ENCODE results near the gene UMAD1.
A peak's percentile ranks its signal among the peaks of the same experiment; 100 is the strongest.

UMAD1 gene

DNA sequence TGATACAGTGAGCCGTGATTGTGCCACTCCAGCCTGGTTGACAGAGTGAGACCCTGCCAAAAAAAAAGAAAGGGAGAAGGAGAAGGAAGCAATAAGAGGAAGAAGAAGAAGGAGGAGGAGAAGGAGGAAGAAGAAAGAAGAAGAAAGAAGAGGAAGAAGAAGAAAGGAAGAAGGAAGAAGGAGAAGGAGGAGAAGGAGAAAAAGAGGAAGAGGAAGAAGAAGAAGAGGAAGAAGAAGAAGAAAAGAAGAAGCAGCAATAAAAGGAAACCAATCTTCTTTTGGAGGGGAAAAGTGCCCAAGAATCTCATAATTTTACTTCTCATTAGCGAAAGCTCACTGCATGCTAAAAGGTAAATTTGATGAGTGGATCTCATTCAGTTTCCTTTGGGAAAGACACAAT, 242.3 kb downstream of the UMAD1 start:
- Histone ChIP-seq H3K27ac (ENCODE audit: low read length) (no peak overlapping the region), H3K9ac (ENCODE audit: low read depth, low read length) (no peak overlapping the region)

DNA sequence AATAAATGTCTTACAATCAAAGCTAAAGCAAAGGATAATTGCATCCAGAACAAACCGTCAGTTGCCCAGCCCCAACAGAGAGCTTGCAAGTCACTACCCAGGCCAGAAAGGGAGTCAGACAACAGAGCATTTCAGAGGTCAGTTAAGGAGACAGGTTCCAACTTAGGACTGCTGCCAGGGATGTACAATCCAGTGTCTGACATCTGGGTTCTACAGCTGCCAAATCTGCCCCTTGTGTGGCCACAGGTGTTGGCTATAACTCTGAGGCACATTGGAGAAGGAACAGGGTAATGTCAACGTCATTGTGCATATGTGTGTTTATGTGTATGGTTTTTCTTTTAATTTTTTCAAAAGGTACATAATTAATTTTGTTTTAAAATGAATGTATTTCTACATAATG, 242.8 kb downstream of the UMAD1 start:
- no peak overlapping the region for H3K27ac ChIP-seq (ENCODE audit: low read length)
- H3K9me3 ChIP-seq (ENCODE audit: insufficient read depth, low read depth, low read length): no peaks in the 10 kb centered on the region
- no peak overlapping the region for H3K9ac ChIP-seq (ENCODE audit: low read depth, low read length)
- H3K4me3 ChIP-seq (ENCODE audit: low read length): no peak overlapping the region
- no peaks in the 10 kb centered on the region for H3K36me3 ChIP-seq (ENCODE audit: insufficient read depth, low read depth, low read length)
- H3K4me1 ChIP-seq (ENCODE audit: insufficient read depth, low read length): no peaks in the 10 kb centered on the region
- H3K27me3 ChIP-seq (ENCODE audit: insufficient read depth, low read length): no peaks in the 10 kb centered on the region

More for the DNA sequence above, 242.3 kb downstream of the UMAD1 start:
- Histone ChIP-seq H3K27me3 (ENCODE audit: insufficient read depth, low read length) (no peaks in the 10 kb centered on the region), H3K9me3 (ENCODE audit: insufficient read depth, low read depth, low read length) (no peaks in the 10 kb centered on the region), H3K36me3 (ENCODE audit: insufficient read depth, low read depth, low read length) (no peaks in the 10 kb centered on the region), H3K4me1 (ENCODE audit: insufficient read depth, low read length) (no peaks in the 10 kb centered on the region), H3K4me3 (ENCODE audit: low read length) (no peak overlapping the region)

DNA sequence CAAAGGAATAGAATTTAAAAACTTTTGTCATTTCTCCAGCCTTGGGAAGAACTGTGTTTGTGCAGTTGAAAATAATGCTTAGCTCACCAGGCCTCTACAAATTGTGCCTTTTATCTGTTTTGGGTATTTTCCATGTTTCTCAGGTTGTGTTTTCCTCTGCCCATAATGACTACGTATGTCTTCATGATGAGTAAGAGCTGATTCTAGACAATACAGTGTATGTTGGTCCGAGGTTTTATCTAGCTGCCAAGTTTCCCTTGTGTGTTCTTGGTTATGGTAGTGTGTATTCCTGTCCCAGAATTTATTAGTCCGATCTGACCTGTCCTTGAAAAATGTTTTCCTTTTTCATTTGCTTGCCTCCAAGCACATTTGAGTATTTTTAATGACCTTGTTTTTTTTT, 244.3 kb downstream of the UMAD1 start:
- Histone ChIP-seq H3K9ac (ENCODE audit: low read depth, low read length) (no peak overlapping the region), H3K9me3 (ENCODE audit: insufficient read depth, low read depth, low read length) (no peaks in the 10 kb centered on the region), H3K4me1 (ENCODE audit: insufficient read depth, low read length) (no peaks in the 10 kb centered on the region), H3K27ac (ENCODE audit: low read length) (no peak overlapping the region), H3K4me3 (ENCODE audit: low read length) (no peak overlapping the region), H3K27me3 (ENCODE audit: insufficient read depth, low read length) (no peaks in the 10 kb centered on the region), H3K36me3 (ENCODE audit: insufficient read depth, low read depth, low read length) (no peaks in the 10 kb centered on the region)

DNA sequence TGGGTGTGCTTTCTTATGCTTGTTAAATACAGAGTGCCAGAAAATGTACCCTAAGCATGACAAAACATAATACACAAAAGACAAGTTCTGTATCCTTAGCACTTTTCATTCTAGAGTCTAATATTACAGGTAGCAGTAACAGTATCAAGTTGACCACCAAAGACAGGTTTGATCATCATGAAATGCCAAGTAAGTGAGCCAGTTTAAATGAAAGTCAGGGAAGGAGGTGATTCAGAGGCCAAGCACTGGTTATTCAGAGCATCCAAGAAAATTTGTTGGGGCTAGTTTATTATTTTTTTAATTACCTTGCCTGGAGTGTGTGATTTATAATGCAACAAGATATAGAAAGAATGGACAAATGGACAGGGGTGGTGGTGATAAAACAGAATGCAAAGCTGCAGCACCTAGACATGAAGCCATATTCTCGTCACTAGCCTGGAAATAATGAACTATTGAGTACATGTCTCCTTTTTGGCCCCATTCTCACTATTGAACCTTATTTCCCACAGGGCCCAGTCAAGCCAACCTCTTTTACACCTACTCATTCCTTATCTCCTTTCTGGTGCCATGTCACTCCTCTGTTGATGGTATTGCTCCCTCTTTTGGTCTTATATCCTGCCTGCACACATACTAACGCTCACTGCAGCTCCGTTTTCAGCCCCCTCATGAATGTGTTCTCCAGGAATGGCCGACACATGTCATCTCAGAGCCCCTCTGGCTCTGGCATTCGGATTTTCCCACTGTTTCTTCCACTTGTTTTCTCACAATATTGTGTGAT, 249.4 kb downstream of the UMAD1 start:
- H3K36me3 ChIP-seq (ENCODE audit: insufficient read depth, low read depth, low read length): no peaks in the 10 kb centered on the region
- H3K9me3 ChIP-seq (ENCODE audit: insufficient read depth, low read depth, low read length): no peaks in the 10 kb centered on the region
- no peaks in the 10 kb centered on the region for H3K27me3 ChIP-seq (ENCODE audit: insufficient read depth, low read length)
- no peak overlapping the region for H3K27ac ChIP-seq (ENCODE audit: low read length)
- H3K9ac ChIP-seq (ENCODE audit: low read depth, low read length): no peak overlapping the region
- no peaks in the 10 kb centered on the region for H3K4me1 ChIP-seq (ENCODE audit: insufficient read depth, low read length)
- no peak overlapping the region for H3K4me3 ChIP-seq (ENCODE audit: low read length)

DNA sequence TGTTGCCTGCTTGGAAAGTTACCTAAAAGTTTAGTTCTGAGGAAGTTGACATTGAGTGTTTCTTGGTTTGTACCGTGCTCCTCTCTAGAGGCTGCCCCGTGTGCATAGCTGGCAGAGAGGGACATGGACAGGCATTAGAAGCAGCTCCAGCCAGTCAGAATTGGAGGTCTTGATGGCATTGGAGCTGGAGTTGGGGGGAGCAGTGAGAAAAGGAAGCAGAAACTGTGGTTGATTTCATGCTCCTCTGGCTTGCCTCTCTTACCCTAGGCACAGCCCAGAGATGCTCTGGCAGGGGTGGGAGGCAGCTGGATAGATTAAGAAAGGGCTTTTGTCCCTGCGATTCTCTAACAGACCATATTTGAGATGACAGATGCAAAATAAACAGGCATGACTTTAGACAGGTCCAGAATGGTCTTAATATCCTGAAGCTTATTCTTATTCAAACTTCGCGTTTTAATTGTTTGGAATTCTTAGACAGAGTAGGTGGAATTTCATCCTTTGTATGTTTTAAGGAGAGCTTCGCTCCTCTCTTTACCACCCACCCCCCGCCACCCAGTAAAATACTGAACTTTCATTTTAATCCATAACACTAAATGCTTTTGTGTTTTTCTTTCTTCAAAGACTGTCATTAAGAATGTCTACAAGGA, 254.6 kb downstream of the UMAD1 start:
- Histone ChIP-seq H3K4me3 (ENCODE audit: low read length) (no peak overlapping the region), H3K36me3 (ENCODE audit: insufficient read depth, low read depth, low read length) (no peaks in the 10 kb centered on the region), H3K27ac (ENCODE audit: low read length) (no peak overlapping the region)

DNA sequence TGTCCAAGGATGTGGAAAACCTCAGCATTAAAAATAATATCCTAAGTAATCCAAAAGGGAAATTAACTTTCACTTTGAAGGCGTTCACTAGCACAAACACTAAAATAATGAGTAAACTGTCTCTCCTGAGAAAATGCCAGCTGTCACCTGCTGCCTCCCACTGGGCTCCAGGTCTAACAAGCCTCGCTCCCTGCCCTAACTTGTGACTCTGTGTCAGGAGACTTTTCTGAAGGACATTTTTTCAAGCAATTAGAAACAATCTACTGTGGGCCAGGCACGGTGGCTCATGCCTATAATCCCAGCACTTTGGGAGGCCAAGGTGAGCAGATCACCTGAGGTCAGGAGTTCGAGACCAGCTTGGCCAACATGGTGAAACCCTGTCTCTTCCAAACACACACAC, 255.2 kb downstream of the UMAD1 start:
- H3K9ac ChIP-seq (ENCODE audit: low read depth, low read length): no peak overlapping the region
- peaks cover 14% of the 10 kb centered on the region for H3K4me1 ChIP-seq (ENCODE audit: insufficient read depth, low read length)
- H3K27me3 ChIP-seq (ENCODE audit: insufficient read depth, low read length): no peaks in the 10 kb centered on the region
- H3K36me3 ChIP-seq (ENCODE audit: insufficient read depth, low read depth, low read length): no peaks in the 10 kb centered on the region
- no peak overlapping the region for H3K27ac ChIP-seq (ENCODE audit: low read length)
- no peaks in the 10 kb centered on the region for H3K9me3 ChIP-seq (ENCODE audit: insufficient read depth, low read depth, low read length)
- no peak overlapping the region for H3K4me3 ChIP-seq (ENCODE audit: low read length)

More for the DNA sequence above, 254.6 kb downstream of the UMAD1 start:
- Histone ChIP-seq H3K9ac (ENCODE audit: low read depth, low read length) (no peak overlapping the region), H3K27me3 (ENCODE audit: insufficient read depth, low read length) (no peaks in the 10 kb centered on the region), H3K4me1 (ENCODE audit: insufficient read depth, low read length) (peaks cover 14% of the 10 kb centered on the region), H3K9me3 (ENCODE audit: insufficient read depth, low read depth, low read length) (no peaks in the 10 kb centered on the region)

DNA sequence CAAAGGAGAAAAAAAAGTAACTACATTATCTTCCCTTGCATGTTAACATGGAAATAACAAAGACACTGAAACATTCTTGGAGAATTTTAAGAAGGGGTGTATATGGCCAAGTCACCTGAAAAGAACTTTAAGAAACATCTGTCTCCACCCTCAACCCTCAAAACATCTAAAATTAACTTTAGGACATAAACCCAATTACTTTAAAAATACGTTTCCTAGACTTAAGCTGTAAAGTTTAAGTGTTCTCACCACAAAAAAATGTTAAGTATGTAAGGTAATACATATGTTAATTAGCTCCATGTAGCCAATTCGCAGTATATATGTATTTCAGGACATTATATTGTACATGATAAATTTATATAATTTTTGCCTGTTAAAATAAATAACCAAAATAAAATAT, 257.0 kb downstream of the UMAD1 start:
- H3K4me1 ChIP-seq (ENCODE audit: insufficient read depth, low read length): peaks cover 14% of the 10 kb centered on the region
- peak overlapping the region; percentile 40; the same call in 1 of the 2 replicates for H3K9ac ChIP-seq (ENCODE audit: low read depth, low read length)
- H3K27ac ChIP-seq (ENCODE audit: low read length): no peak overlapping the region

DNA sequence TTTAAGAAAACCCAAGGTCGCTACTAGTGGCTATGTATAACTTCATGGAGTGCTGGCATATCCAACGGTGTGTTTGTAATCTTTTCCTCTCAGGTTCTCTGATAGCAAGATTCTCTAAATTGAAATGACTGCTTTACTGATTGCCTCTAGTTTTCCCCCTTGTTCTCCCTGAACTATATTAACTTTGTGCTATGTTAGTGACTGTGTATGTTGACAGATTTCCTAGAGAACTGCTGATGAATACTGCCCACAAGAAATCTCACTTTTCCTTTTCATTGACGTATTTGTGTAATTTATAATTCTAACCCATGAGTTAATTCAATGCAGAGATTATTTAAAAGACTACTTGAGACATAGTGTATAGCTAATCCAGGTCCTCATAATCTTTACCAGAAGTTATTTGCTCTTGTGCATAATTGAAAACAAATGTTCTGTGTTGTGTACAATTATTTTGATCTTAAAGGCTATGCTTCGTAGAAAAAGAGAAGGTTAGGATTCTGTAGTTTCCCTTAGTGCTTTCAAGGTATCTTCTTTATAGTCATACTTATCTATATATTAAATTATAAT, 257.5 kb downstream of the UMAD1 start:
- Histone ChIP-seq H3K9ac (ENCODE audit: low read depth, low read length) (peak overlapping the region; percentile 40; the same call in 1 of the 2 replicates), H3K4me3 (ENCODE audit: low read length) (no peak overlapping the region), H3K9me3 (ENCODE audit: insufficient read depth, low read depth, low read length) (no peaks in the 10 kb centered on the region), H3K27me3 (ENCODE audit: insufficient read depth, low read length) (no peaks in the 10 kb centered on the region), H3K4me1 (ENCODE audit: insufficient read depth, low read length) (peaks cover 14% of the 10 kb centered on the region), H3K27ac (ENCODE audit: low read length) (no peak overlapping the region), H3K36me3 (ENCODE audit: insufficient read depth, low read depth, low read length) (no peaks in the 10 kb centered on the region)

More for the DNA sequence above, 257.0 kb downstream of the UMAD1 start:
- no peaks in the 10 kb centered on the region for H3K9me3 ChIP-seq (ENCODE audit: insufficient read depth, low read depth, low read length)
- no peak overlapping the region for H3K4me3 ChIP-seq (ENCODE audit: low read length)
- H3K36me3 ChIP-seq (ENCODE audit: insufficient read depth, low read depth, low read length): no peaks in the 10 kb centered on the region
- H3K27me3 ChIP-seq (ENCODE audit: insufficient read depth, low read length): no peaks in the 10 kb centered on the region

DNA sequence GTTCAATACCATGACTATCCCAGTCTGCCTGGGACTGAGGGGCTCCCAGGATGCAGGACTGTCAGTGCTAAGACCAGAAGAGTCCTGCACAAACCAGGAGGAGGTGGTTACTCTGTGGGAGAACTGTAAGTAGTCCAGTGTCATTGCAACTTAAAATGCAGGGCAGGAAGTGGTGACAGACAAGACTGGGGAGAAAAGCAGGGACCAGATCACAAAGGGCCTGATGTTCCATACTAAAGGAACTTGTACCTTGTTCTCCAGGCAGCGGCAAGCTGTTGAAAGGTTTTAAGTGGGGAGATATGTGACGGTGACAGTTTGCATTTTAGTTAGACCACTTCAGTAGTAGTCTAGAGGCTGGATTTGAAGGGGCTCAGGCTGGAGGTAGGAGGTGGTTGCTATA, 262.3 kb downstream of the UMAD1 start:
- H3K36me3 ChIP-seq (ENCODE audit: insufficient read depth, low read depth, low read length): no peaks in the 10 kb centered on the region
- no peak overlapping the region for H3K27ac ChIP-seq (ENCODE audit: low read length)
- H3K9me3 ChIP-seq (ENCODE audit: insufficient read depth, low read depth, low read length): no peaks in the 10 kb centered on the region
- H3K27me3 ChIP-seq (ENCODE audit: insufficient read depth, low read length): no peaks in the 10 kb centered on the region
- H3K9ac ChIP-seq (ENCODE audit: low read depth, low read length): no peak overlapping the region
- no peak overlapping the region for H3K4me3 ChIP-seq (ENCODE audit: low read length)
- peaks cover 7% of the 10 kb centered on the region; the same call in 1 of the 2 replicates for H3K4me1 ChIP-seq (ENCODE audit: insufficient read depth, low read length)

DNA sequence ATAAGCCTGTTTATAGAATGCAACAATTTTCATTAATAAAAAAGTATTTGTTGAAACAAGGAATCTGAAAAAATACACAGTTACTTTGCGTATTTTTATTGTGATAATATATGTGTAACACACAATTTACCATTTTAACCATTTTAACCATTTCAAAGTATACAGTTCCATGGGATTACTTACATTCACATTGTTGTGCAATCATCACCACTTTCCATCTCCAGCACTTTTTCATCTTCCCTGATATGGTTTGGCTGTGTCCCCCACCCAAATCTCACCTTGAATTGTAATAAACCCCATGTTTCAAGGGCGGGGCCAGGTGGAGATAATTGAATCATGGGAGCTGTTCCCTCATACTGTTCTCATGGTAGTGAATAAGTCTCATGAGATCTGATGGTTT, 266.8 kb downstream of the UMAD1 start:
- Histone ChIP-seq H3K27me3 (ENCODE audit: insufficient read depth, low read length) (no peaks in the 10 kb centered on the region), H3K9me3 (ENCODE audit: insufficient read depth, low read depth, low read length) (no peaks in the 10 kb centered on the region), H3K9ac (ENCODE audit: low read depth, low read length) (no peak overlapping the region), H3K4me1 (ENCODE audit: insufficient read depth, low read length) (peaks cover 8% of the 10 kb centered on the region; the same call in 1 of the 2 replicates), H3K36me3 (ENCODE audit: insufficient read depth, low read depth, low read length) (no peaks in the 10 kb centered on the region), H3K27ac (ENCODE audit: low read length) (no peak overlapping the region), H3K4me3 (ENCODE audit: low read length) (no peak overlapping the region)

DNA sequence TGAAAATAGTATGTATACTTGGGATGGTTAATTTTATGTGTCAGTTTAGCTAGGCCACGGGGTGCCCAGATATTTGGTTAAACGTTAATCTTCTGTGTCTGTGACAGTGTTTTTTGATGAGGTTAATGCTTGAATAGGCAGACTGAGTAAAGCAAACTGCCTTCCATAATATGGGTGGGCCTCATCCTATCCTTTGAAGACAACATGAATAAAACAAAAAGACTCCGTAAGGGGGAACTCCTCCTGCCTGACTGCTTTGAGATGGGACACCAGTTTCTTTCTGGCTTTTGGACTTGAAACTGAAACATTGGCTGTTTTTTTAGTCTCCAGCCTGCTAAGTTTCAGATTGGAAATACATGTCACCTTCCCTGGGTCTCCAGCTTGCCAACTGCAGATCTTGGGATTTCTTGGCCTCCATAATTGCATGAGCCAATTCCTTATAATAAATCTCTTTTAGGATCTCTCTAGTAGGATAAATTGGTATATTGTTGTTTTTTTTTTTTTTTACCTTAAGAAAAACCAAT, 268.1 kb downstream of the UMAD1 start:
- H3K9me3 ChIP-seq (ENCODE audit: insufficient read depth, low read depth, low read length): no peaks in the 10 kb centered on the region
- no peak overlapping the region for H3K27ac ChIP-seq (ENCODE audit: low read length)
- no peaks in the 10 kb centered on the region for H3K27me3 ChIP-seq (ENCODE audit: insufficient read depth, low read length)
- H3K4me1 ChIP-seq (ENCODE audit: insufficient read depth, low read length): peaks cover 12% of the 10 kb centered on the region; the same call in 1 of the 2 replicates
- no peaks in the 10 kb centered on the region for H3K36me3 ChIP-seq (ENCODE audit: insufficient read depth, low read depth, low read length)
- H3K4me3 ChIP-seq (ENCODE audit: low read length): no peak overlapping the region
- H3K9ac ChIP-seq (ENCODE audit: low read depth, low read length): no peak overlapping the region
